Loucy (cell line): ENCODE data around the gene LRRC27.
"Not testable (repeated sequence)": the region's sequence is repeated elsewhere in the genome, so short reads cannot be mapped to it uniquely, and the experiment has no call there.

Source experiments
- CTCF ChIP-seq: fragments of 200-600 bp; sonication (generic); conservative IDR thresholded peaks from 2 replicates; pipeline ENCODE4 v1.5.1; 2014; ENCODE audit warnings: mild to moderate bottlenecking, antibody characterized with exemption, low read length
- EZH2phosphoT487 ChIP-seq: fragments of 200-600 bp; IDR thresholded peaks from 2 replicates; pipeline ENCODE4 v1.6.1; 2018; ENCODE audit warnings: antibody characterized with exemption, mild to moderate bottlenecking, moderate library complexity, borderline replicate concordance

GRCh38 chr10:132317477-132317876 is 14.5 kb upstream of the LRRC27 start:
- TF ChIP-seq CTCF, EZH2phosphoT487: not testable (repeated sequence)
